Breast epithelium (tissue), 4 donors: Measurements from ENCODE around the gene HDLBP. TPM values are rescaled to one million over a fixed set of nuclear protein-coding genes. Genes with fewer than 3 reads are reported as not detected.

ENCODE experiments used
- DNase-seq, 2 donors: peaks; one replicate each; pipeline ENCODE4 v3.0.0-alpha.2; 2019; ENCODE audit warnings: low spot score in 2 of 2
- H3K27ac ChIP-seq, 2 donors: fragments of 200-600 bp; sonication (generic) in 1 of 2; one replicate each; pipeline ENCODE4 v1.5.1; 2016 to 2019; ENCODE audit warnings: mild to moderate bottlenecking in 1 of 2
- H3K27me3 ChIP-seq, 2 donors: fragments of 200-600 bp; sonication (generic) in 1 of 2; one replicate each; pipeline versions ENCODE4 v1.5.1 to v1.6.0; 2017 to 2019; ENCODE audit warnings: control low read depth in 1 of 2, mild to moderate bottlenecking in 1 of 2
- H3K36me3 ChIP-seq: fragments of 200-600 bp; one replicate; pipeline ENCODE4 v1.5.1; 2019
- H3K4me1 ChIP-seq, 2 donors: fragments of 200-600 bp; sonication (generic); one replicate each; pipeline ENCODE4 v1.5.1; 2016 to 2019; ENCODE audit warnings: control low read depth in 1 of 2
- H3K4me3 ChIP-seq, 3 donors: fragments of 200-600 bp; sonication (generic); 1 replicate in 2 of 3; 2 replicates in 1 of 3; pipeline ENCODE4 v1.5.1; 2016 to 2019; ENCODE audit warnings: mild to moderate bottlenecking in 3 of 3, moderate library complexity in 2 of 3
- H3K9me3 ChIP-seq, 2 donors: fragments of 200-600 bp; sonication (generic) in 1 of 2; one replicate each; pipeline ENCODE4 v1.5.1; 2016 to 2019; ENCODE audit warnings: control low read depth in 1 of 2
- CTCF ChIP-seq, 3 donors: fragments of 450-650 bp; IDR thresholded peaks; one replicate each; pipeline ENCODE4 v1.5.1; 2016 to 2017; ENCODE audit warnings: antibody characterized with exemption in 3 of 3, mild to moderate bottlenecking in 3 of 3, moderate library complexity in 3 of 3
- POLR2A ChIP-seq: fragments of 450-650 bp; IDR thresholded peaks from one replicate; pipeline ENCODE4 v1.6.1; 2016; ENCODE audit warnings: antibody characterized with exemption, mild to moderate bottlenecking, moderate library complexity
- POLR2AphosphoS5 ChIP-seq, 3 donors: sonication (generic); formaldehyde crosslinking; IDR thresholded peaks; one replicate each; pipeline ENCODE4 v1.6.1; 2017; ENCODE audit warnings: antibody characterized with exemption in 3 of 3
- intact Hi-C: fragments of 100-400 bp; cut with DNase I; formaldehyde crosslinking; loops from one replicate; pipeline ENCODE4 v1.15.1; 2023; ENCODE audit warnings: low total_unique reads
- total RNA-seq, 3 donors: library from RNA; depleted of rRNA; stranded (reverse); fragments of >200 nt; gene quantifications; one replicate each; pipeline ENCODE4 v1.1.0, GENCODE V29; 2016

Gene HDLBP
- total RNA-seq, 3 donors from 2014 or later = 339 to 515 (median 383) TPM

DNA sequence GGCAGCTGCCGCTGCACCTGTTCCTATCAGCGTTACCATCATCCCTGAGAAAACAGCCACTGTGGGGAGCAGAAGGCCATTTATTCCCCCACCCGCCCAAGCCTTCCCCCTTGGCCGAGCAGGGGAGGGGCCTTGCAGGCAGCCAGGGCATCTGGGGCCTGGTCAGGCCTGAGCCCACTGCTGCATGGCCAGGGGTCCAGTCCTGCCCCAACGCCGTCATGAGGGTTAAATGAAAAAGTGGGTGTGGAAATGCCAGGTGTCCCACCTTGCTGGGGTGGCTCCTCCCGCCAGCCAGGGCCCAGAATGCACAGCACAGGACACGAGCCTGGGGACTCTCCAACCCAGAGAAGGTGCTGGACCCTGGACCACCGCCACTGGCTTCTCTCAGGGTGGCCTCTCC lies 112.8 kb downstream of the HDLBP start:
- H3K9me3 ChIP-seq = no peaks in the 10 kb centered on the region
- no peak overlapping the region for H3K4me3 ChIP-seq
- DNase-seq = no peak
- no peaks in the 10 kb centered on the region for H3K4me1 ChIP-seq
- no peaks in the 10 kb centered on the region for H3K27me3 ChIP-seq
- H3K27ac ChIP-seq = no peak overlapping the region
- TF ChIP-seq CTCF (IDR thresholded peaks at IDR 0.05) (no peak), POLR2AphosphoS5 (IDR thresholded peaks at IDR 0.05) (no peak), POLR2A (no peak)
- intact Hi-C loops = no loop called here
- H3K36me3 ChIP-seq = no peaks in the 10 kb centered on the region

- Histone ChIP-seq H3K36me3 (no peaks in the 10 kb centered on the region), H3K9me3 (no peaks in the 10 kb centered on the region), H3K4me1 (no peaks in the 10 kb centered on the region), H3K27me3 (no peaks in the 10 kb centered on the region), H3K4me3 (no peak overlapping the region), H3K27ac (no peak overlapping the region)
- DNase-seq = no peak
- intact Hi-C loops = no loop called here
- TF ChIP-seq CTCF (IDR thresholded peaks at IDR 0.05) = no peak
- TF ChIP-seq POLR2AphosphoS5 (IDR thresholded peaks at IDR 0.05) = no peak
- TF ChIP-seq POLR2A = no peak
Measured at GRCh38 chr2:241202268-241202585, 113.2 kb downstream of the HDLBP start.

GRCh38 chr2:241201445-241202267 lies 113.8 kb downstream of the HDLBP start:
- Histone ChIP-seq H3K36me3 (no peaks in the 10 kb centered on the region), H3K27ac (no peak overlapping the region), H3K4me3 (no peak overlapping the region), H3K9me3 (no peaks in the 10 kb centered on the region), H3K27me3 (no peaks in the 10 kb centered on the region), H3K4me1 (no peaks in the 10 kb centered on the region)
- intact Hi-C loops = no loop called here
- no peak for TF ChIP-seq CTCF (IDR thresholded peaks at IDR 0.05)
- TF ChIP-seq POLR2AphosphoS5 (IDR thresholded peaks at IDR 0.05) = no peak
- TF ChIP-seq POLR2A = no peak
- DNase-seq = no peak

DNA sequence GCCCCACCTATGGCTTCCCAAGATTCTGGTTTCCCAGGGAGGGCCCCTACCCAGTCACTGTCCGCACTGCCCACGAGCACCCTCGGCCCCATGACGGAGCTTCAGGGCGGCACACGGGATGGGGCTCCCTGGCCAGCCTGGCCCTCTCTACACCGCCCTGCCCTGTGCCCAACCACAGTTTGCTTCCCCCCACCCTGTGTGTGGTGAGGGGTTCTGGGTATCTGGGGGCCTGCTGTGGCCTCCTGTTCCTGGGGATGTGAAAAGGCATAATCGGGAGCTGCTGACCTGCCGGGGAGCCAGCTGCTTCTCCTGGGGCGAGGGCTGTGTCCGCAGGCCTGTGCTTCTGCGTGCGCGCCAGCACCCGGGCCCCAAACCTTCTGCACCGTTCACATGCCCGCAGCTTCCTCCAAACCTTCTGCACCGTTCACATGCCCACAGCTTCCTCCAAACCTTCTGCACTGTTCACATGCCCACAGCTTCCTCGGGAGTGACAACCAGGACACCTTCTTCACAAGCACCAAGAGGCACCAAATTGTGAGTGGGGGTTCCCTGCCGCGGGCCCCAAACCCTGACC lies 114.6 kb downstream of the HDLBP start:
- Histone ChIP-seq H3K9me3 (no peaks in the 10 kb centered on the region), H3K27ac (no peak overlapping the region), H3K4me3 (no peak overlapping the region), H3K27me3 (no peaks in the 10 kb centered on the region), H3K4me1 (no peaks in the 10 kb centered on the region), H3K36me3 (no peaks in the 10 kb centered on the region)
- no peak for DNase-seq
- TF ChIP-seq POLR2AphosphoS5 (IDR thresholded peaks at IDR 0.05) (no peak), POLR2A (no peak), CTCF (IDR thresholded peaks at IDR 0.05) (no peak)
- intact Hi-C loops = no loop called here

GRCh38 chr2:241199897-241200821 lies 115.3 kb downstream of the HDLBP start:
- DNase-seq = no peak
- no peaks in the 10 kb centered on the region for H3K27me3 ChIP-seq
- H3K4me3 ChIP-seq = no peak overlapping the region
- H3K27ac ChIP-seq = no peak overlapping the region
- no peaks in the 10 kb centered on the region for H3K4me1 ChIP-seq
- intact Hi-C loops = no loop called here
- TF ChIP-seq POLR2A (no peak), CTCF (IDR thresholded peaks at IDR 0.05) (no peak), POLR2AphosphoS5 (IDR thresholded peaks at IDR 0.05) (no peak)
- no peaks in the 10 kb centered on the region for H3K36me3 ChIP-seq
- no peaks in the 10 kb centered on the region for H3K9me3 ChIP-seq
